GM04503 (cell line): ENCODE results near the gene KHDC1.
"Not testable (repeated sequence)": the region's sequence is repeated elsewhere in the genome, so short reads cannot be mapped to it uniquely, and the experiment has no call there.

Experiments
- DNase-seq: peaks from one replicate; pipeline ENCODE4 v3.0.0-alpha.2; 2012; ENCODE audit warnings: low read depth

KHDC1 gene

DNA sequence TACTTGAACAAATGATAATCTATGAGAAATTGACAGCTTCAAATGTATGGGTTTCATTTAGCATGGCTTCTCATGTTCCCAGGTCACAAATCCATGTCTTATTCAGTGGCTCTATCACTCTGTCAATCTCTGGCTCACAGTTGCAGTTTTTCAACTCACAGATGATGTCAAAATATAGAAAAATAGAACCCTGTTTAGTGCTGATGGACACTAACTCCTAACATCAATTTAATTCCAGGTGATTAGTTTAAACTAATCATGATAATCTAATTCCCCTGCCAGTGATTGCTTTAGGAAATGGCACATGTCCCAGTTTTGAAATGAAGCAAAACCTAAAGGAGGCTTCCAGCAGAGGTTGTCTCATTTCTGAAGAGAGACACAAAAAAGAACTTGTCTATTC, 13.0 kb downstream of the KHDC1 start:
- DNase-seq, result no peak

DNA sequence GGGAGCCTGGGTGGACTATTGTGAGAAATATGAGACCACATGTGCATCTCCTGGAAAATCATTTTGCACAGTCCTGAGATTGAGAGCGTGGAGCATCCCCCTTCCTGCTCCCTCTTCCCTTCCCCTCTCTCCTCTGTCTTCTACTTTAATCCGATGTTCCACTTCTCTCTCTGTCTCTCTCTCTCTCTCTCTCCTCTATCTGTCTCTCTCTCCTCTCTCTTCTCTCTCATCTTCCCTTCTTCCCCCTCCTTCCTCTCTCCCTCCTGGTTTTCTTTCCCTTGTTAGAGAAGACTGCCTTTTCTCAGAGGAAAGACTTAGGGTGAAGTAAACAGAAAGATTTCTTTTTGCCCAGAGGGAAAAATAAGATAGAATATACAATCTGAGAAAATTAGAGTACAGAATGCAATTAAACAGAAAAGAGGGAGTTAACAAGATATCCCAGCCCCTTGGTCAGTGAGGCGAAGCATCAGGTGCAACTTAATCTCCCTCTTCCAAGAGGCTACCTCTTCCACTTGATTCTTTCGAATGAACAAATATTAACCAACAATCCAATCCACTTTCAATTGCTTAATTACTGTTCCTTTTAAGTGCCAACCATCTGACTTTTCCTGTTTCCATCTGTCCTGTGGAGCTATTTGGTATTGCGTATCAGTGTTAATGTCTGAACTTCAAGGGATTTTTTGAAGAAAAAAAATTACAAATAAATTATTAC, 14.6 kb downstream of the KHDC1 start:
- no peak for DNase-seq

DNA sequence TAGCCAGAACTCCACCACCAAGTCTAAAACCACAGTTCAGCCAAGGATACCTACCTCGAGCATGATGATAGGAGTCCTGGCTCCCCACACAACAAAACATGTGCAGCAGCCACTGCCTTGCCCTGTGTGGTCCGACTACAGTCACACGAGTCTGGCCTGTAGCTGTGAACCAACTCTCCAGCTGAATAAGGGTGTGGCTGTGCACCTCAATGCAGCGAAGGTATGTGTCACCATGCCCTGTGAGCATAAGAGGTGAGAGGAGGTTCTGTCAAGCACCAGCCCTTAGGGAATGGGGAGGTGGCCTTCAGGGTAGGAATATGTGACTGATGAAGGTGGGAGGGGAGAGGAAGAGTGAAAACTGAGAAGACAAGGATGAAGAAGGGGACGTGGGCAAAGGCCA, 21.0 kb downstream of the KHDC1 start:
- no peak for DNase-seq

DNA sequence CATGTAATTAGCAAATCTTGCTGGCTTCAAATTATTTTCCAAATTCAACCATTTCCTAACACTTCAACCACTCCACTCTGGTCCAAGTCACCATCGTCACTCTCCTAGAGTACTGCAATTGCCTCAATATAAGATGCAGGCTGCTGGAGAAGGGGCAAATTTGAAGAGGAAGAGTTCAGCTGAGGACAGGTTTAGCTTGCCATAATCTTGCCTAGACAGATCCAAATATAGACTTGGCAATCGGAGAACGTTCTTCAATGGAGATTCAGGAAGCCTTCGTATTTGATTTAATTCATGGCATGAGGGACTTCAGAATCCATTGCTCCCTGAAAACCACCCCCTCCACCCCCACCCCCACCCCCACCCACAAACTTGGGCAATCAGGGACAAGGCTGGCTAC, 22.3 kb downstream of the KHDC1 start:
- DNase-seq, result no peak

DNA sequence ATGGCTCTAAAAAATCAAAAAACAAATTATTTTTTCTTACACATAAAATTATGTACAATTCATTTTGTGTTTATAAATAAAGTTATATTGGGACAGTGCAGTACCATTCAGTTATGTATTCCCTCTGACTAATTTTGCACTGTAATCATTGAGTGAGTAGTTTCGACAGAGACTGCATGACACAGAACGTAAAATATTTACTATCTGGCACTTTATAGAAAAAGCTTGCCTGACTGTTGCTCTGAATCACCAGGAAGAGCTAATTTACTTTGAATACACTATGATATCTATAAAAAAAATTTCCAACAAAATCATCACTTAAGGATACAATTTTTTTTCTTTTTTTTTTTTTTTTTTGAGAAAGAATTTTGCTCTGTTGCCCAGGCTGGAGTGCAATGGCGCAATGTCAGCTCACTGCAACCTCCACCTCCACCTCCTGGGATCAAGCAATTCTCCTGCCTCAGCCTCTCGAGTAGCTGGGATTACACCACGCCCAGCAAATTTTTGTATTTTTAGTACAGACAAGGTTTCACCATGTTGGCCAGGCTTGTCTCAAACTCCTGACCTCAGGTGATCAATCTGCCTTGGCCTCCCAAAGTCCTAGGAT, 26.7 kb downstream of the KHDC1 start:
- DNase-seq, result peak; percentile 94

DNA sequence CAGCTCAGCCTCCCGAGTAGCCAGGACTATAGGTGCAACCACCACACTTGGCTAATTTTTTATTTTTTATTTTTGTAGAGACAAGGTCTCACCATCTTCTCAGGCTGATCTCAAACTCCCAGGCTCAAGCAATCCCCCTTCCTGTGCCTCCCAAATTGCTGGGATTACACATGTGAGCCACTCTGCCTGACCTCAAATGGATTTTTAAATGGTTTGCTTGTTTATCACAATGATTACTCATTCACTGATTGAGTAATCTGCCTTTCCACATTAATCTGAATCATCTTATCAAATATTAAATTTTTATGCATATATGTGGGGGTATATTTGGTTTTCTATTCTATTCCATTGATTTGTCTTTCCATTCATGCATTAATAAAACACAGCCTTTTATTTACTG, 28.3 kb downstream of the KHDC1 start:
- DNase-seq, result peak; percentile 54

DNA sequence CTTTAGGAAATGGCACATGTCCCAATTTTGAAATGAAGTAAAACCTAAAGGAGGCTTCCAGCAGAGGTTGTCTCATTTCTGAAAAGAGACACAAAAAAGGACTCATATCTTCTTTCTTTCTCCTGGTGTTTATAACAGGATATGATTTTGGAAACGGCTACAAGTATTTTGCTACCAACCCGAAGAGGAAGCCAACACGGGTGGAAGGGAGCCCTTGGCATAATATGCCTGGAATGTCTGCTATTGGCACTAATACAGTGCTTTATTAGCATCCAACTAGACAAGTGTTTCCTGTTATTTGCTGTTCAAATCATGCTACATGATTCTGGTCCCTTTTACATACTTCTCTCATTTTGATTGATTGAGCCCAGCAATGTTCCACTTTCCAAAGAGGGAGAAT, 29.0 kb downstream of the KHDC1 start:
- not testable (repeated sequence) for DNase-seq

DNA sequence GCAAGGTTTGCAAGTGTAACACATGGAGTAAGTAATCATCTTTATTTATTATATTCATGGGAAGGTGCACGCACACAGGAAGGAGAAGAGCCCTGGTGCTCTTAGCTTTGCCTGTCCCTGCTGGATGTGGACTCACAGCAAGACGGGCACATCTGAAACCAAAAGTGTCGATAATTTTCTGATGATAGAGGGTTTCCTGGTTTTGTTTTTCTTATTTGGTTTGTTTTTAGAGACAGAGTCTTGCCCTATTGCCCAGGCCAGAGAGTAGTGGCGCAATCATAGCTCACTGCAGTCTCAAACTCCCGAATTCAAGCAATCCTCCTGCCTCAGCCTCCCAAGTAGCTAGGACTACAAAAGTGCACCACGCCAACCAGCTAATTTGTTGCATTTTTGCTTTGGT, 29.9 kb downstream of the KHDC1 start:
- DNase-seq, result no peak

DNA sequence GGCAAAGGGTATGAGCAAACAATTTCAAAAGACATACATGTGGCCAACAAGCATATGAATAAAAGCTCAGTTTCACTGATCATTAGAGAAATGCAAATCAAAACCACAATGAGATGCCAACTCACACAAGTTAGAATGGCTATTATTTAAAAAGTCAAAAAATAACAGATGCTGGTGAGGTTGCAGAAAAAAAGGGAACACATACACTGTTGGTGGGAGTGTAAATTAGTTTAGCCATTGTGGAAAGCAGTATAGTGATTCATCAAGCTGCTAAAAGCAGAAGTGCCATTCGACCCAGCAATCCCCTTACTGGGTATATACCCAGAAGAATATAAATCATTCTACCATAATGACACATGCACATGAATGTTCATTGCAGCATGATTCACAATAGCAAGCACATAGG, 31.0 kb downstream of the KHDC1 start:
- DNase-seq, result no peak

DNA sequence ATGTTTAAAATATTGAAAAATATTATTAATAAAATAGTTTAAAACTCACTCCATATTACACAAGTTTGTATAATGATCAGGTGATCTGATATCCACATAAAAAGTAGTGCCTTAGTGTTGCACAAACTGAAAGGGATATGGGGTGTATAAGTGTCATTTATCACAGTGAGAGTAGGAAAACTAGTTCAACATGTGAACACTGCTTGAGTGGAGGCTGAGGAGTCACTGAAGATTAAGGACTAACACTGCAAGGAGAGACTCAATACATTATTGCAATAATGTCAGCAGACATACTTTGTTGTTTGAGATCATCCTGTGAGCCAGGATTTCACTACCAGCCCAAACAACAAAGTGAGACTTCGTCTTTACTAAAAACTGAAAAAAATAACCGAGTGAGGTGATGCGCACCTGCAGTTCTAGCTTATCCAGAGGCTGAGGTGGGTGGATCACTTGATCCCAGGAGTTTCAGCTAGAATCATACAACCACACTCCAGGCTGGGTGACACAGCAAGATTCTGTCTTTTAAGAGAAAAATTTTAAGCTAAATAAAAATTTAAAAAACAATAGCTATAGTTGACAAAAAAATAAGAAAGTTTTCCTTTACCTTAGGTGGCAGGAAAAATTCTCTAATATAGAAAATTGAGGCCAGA, 35.3 kb downstream of the KHDC1 start:
- no peak for DNase-seq

DNA sequence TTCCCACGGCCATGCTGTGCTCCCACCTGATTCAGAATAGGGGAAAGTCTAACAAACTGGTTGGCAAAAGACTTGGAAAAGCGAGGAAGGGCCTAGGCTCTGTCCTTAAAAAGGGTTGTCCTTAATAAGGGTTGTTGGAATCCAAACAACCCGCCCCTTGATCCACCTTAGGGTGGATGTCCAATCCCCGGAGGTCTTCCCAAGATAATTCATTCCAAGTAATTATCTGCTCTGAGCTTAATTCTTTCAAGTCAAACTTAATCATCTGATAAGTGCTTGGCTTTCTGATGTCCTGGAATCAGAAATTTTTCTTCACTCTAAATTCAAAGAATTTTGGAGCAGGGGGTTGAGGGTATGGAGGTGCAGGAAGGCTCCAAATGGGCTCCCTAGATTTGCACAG, 37.6 kb downstream of the KHDC1 start, which contains the start of gene KHDC1L:
TSS of gene KHDC1L (minus strand) at position 101 of the 400 bp plus-strand sequence. CDS start at position 13, 88 bp downstream.
- DNase-seq, result no peak

DNA sequence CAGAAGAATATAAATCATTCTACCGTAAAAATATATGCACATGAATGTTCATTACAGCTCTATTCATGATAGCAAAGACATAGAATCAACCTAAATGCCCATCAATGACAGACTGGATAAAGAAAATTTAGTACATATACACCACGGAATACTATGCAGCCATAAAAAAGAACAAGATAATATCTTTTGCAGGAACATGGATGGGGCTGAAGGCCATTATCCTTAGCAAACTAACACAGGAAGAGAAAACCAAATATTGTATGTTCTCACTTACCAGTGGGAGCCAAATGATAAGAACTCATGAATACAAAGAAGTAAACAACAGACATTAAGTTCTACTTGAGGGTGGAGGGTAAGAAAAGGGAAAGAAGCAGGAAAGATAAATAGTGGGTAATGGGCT, 46.1 kb downstream of the KHDC1 start:
- no peak for DNase-seq

DNA sequence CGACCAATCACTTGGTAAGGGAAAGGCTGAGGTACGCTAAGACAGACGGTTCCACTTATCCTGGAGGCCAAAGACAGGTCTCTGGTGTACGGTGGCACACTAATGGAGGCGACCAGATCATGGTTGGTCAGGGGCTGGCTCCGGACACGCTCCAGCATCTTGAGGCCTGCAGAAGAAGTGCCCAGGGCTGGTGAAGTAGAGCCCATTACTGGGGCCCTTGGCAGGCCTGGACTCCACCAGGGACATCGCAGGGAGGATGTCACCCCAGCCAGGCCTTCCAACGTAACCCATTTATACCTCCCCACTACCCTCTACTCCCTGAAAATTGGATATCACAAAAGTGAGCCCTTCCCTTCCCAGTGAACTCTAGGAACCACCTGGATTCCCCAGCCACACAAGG, 53.9 kb downstream of the KHDC1 start:
- DNase-seq, result no peak

DNA sequence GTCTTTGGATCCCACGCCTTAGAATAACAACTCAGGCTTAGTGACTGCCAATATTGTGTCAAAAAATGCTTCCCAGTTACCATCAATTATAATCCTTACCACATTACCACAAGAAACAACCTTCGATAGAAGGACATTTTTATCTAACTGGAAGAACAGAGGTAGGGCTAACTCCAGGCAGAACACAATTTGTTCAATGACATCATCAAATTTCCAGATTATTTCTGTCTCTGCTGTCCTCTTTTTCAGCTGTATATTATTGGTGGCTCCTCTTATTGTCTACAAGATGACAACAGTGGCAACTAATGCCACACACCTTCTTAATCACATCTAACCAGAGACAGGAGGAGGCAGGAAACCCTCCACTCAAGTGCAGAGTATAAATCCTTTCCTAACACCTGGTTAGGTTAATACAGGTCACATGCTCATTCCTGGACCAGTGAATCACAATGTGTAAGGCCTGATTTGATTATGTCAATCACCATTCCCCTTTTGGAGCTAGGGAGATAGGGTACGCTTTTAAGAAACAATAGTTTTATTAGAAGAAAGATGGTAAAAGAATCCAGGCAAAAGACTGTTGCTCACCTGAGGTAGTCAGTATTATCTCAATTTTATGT, 55.7 kb downstream of the KHDC1 start:
- DNase-seq, result no peak

DNA sequence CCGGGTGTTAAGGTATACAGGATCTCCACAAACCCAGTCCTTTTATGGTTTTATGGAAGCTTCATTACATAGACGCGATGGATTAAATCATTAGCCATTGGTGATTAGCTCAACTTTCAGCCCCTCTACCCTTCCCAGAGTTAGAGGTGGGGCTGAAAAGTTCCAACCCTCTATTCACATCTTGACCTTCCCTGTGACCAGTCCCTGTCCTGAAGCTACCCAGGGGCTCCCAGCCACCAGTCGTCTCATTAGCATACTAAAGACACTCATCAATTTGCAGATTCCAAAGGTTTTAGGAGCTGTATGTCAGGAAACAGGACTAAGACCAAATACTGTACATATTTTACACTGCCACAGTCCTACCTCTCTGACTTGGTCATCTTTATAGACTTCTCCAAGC, 58.7 kb downstream of the KHDC1 start:
- no peak for DNase-seq

DNA sequence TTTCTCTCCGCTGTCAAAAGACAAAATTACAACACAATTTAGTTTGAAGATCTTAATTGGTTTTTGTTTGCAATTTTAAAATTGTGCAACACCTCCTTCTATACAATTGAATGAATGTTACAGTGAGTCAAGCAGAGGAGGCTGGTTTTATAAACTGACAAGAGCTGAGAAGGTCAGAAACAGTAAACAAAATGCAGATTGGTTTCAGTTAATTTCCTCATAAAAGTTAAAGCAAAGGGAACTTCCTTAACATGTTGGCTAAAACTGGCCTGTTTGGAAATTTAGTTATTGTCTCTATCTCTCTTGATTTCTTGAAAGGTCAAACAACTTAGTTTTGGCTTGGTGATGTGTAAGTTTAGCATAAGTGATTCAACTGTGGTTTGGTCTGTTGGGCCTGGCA, 59.9 kb downstream of the KHDC1 start:
- DNase-seq, result no peak

DNA sequence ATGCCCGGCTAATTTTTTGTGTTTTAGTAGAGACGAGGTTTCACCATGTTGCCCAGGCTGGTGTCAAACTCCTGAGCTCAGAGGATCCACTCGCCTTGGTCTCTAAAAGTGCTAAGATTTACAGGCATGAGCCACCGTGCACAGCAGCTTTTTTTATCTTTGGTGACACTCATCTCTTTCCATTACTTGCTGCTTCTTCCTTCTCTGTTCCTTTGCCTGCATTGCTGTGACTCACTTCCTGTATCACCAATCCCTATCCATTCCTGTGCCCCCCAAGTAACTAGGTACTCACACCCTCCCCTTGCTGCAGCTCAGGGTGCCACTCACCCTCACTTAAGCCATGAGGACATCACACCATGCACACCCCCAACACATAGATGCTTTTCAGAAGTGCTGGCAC, 62.3 kb downstream of the KHDC1 start:
- no peak for DNase-seq

DNA sequence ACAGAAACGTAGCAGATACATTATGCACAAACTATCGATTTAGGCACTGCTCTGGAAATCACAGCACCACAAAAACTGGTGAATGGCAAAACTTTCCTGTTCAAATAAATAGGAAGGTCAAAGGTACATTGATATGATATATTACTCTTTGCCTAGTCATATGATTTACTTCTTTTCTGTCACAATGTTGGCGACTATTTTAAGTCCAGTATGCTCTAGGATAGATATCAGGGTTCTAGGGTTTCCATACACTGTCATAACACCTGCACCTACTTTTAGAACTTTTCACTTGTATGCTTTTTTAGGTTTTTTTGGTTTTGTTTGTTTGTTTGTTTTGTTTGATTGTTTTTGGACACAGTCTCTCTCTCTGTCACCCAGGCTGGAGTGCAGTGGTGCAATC, 62.7 kb downstream of the KHDC1 start:
- no peak for DNase-seq

DNA sequence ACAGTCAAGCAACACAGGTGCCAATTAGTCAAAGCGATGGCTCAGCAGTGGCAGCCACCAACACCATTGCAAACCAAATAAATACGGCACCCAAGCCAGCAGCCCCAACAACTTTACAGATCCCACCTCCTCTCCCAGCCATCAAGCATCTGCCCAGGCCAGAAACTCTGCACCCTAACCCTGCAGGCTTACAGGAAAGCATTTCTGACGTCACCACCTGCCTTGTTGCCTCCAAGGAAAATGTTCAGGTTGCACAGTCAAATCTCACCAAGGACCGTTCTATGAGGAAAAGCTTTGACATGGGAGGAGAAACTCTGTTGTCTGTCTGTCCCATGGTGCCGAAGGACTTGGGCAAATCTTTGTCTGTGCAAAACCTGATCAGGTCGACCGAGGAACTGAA, 68.3 kb downstream of the KHDC1 start:
- DNase-seq, result no peak

DNA sequence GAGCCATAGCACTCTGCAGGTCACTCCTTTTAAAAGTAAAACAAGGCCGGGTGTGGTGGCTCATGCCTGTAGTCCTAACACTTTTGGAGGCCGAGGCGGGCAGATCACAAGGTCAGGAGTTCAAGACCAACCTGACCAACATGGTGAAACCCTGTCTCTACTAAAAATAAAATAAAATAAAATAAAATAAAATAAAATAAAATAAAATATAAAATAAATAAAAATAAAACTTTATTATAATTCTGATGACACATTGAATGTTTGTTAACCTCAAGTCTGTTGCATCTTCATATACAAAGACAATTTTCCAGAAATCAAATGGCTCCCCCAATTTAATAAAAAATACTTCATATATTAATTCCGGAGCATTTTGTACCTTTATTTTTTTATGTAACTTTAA, 69.7 kb downstream of the KHDC1 start:
- DNase-seq, result not testable (repeated sequence)
